Spleen (tissue), 11 donors: Measurements from ENCODE around the gene TMEM145. TPM values are rescaled to one million over a fixed set of nuclear protein-coding genes. Genes with fewer than 3 reads are reported as not detected.

Experiments
- DNase-seq: peaks from one replicate; pipeline ENCODE4 v3.0.0-alpha.2; 2020
- H3K27ac ChIP-seq, 8 donors: fragments of 200-600 bp; sonication (generic) in 7 of 8; 1 replicate in 4 of 8; 2 replicates in 4 of 8; pipeline versions ENCODE4 v1.5.0 to v1.8.0; 2016 to 2021; ENCODE audit warnings: inconsistent platforms in 4 of 8, mild to moderate bottlenecking in 4 of 8, moderate library complexity in 1 of 8
- H3K27me3 ChIP-seq, 7 donors: fragments of 200-600 bp; sonication (generic) in 6 of 7; replicated peaks in 1 of 7; 1 replicate in 4 of 7; 2 replicates in 3 of 7; pipeline versions ENCODE4 v1.5.0 to v1.8.0; 2016 to 2021; ENCODE audit warnings: inconsistent platforms in 3 of 7, mild to moderate bottlenecking in 1 of 7
- H3K36me3 ChIP-seq, 6 donors: fragments of 200-600 bp; sonication (generic) in 5 of 6; 1 replicate in 4 of 6; 2 replicates in 2 of 6; pipeline versions ENCODE4 v1.5.0 to v1.8.0; 2016 to 2021; ENCODE audit warnings: inconsistent platforms in 2 of 6
- H3K4me1 ChIP-seq, 6 donors: fragments of 200-600 bp; sonication (generic) in 5 of 6; 1 replicate in 3 of 6; 2 replicates in 3 of 6; pipeline versions ENCODE4 v1.5.0 to v1.8.0; 2016 to 2021; ENCODE audit warnings: inconsistent platforms in 3 of 6
- H3K4me3 ChIP-seq, 8 donors: fragments of 200-600 bp; sonication (generic) in 7 of 8; 1 replicate in 4 of 8; 2 replicates in 4 of 8; pipeline versions ENCODE4 v1.5.0 to v1.8.0; 2016 to 2021; ENCODE audit warnings: inconsistent platforms in 4 of 8, mild to moderate bottlenecking in 4 of 8, moderate library complexity in 2 of 8
- H3K9me3 ChIP-seq, 8 donors: fragments of 200-600 bp; sonication (generic) in 7 of 8; 1 replicate in 4 of 8; 2 replicates in 4 of 8; pipeline versions ENCODE4 v1.5.0 to v1.8.0; 2016 to 2021; ENCODE audit warnings: inconsistent platforms in 4 of 8
- CTCF ChIP-seq, 11 experiments: fragments of 200-600 bp in 7 of 11; fragments of 450-650 bp in 4 of 11; sonication (generic) in 4 of 11; IDR thresholded peaks in 8 of 11; conservative IDR thresholded peaks in 3 of 11; 1 replicate in 7 of 11; 2 replicates in 4 of 11; pipeline versions ENCODE4 v1.4.0 to v1.8.0; 2016 to 2021; ENCODE audit warnings: antibody characterized with exemption in 11 of 11, inconsistent platforms in 4 of 11, mild to moderate bottlenecking in 1 of 11
- POLR2A ChIP-seq, 3 donors: fragments of 450-650 bp; IDR thresholded peaks; one replicate each; pipeline ENCODE4 v1.5.1; 2017; ENCODE audit warnings: antibody characterized with exemption in 3 of 3, mild to moderate bottlenecking in 1 of 3
- POLR2AphosphoS5 ChIP-seq, 3 donors: sonication (generic); formaldehyde crosslinking; IDR thresholded peaks; one replicate each; pipeline ENCODE4 v1.5.1; 2017; ENCODE audit warnings: antibody characterized with exemption in 3 of 3
- WGBS, 5 donors: extraction: QIAGEN DNeasy Blood & Tissue Kit in 3 of 5; methylation state at CpG; one replicate each; pipeline versions ENCODE4 v1.1.5 to v1.1.7; 2013 to 2018; 5-methylcytosine and 5-hydroxymethylcytosine counted together
- intact Hi-C: fragments of 100-400 bp; cut with DNase I; formaldehyde crosslinking; loops from one replicate; pipeline ENCODE4 v1.15.0; 2023; ENCODE audit warnings: low total_unique reads
- polyA plus RNA-seq, 3 donors: library from polyadenylated mRNA; stranded (reverse); fragments of 200-250 nt; gene quantifications; one replicate each; pipeline ENCODE4 v1.2.1, GENCODE V29; 2013
- total RNA-seq, 7 donors: library from RNA; depleted of rRNA in 3 of 7; stranded (reverse); fragments of >200 nt in 3 of 7; fragmentation: NEBNext Ultra II Directional in 4 of 7; extraction: Animal tissue kit (Norgen Biotek cat#: 25700) in 4 of 7; gene quantifications; one replicate each; pipeline versions ENCODE4 v1.1.0 to v1.2.1, GENCODE V29; 2016 to 2021
- donor health status: healthy with polysubstance abuse.
- donor health status: DM: no; HTN: no; CAD: no; lungs with moderate emphysema.
- donor health status: DM: no; HTN: no; CAD: no.
- donor health status: Bipolar disorder and iron deficiency.
- donor health status: healthy.
- donor health status: DM: no; HTN: no; CAD: no.
- donor health status: DM: yes; HTN: yes; CAD: no.

TMEM145 gene
- total and polyA plus RNA-seq, 10 donors, result 0.13 to 2.3 (median 0.73) TPM; not detected in 1

- DNase-seq, result peak; percentile 78
- H3K27ac ChIP-seq, result peak overlapping the region; percentile 13 to 97 (median 82)
- intact Hi-C loops, result loop anchor here (5.0 kb wide), 1 partner anchor 155 kb away; the partner anchor contains the start of gene POU2F2
- H3K36me3 ChIP-seq, result peaks cover 0 to 59% (median 55%) of the 10 kb centered on the region in 6 donors
- no peaks in the 10 kb centered on the region for H3K9me3 ChIP-seq
- WGBS, 5 donors, result 93 to 97% (median 93%) methylated on average over 24 to 30 of the region's 30 CpGs
- H3K4me1 ChIP-seq, result peaks cover 24 to 76% (median 39%) of the 10 kb centered on the region in 6 donors
- H3K27me3 ChIP-seq, result no peaks in the 10 kb centered on the region
- peak overlapping the region in 1 of 8 donors; percentile 91 for H3K4me3 ChIP-seq
- TF ChIP-seq CTCF (IDR thresholded peaks at IDR 0.05 in 8 of 11, conservative IDR thresholded peaks at IDR 0.05 in 3 of 11), result no peak
- peak in 2 of 3 donors; percentile 28 to 45 for TF ChIP-seq POLR2AphosphoS5 (IDR thresholded peaks at IDR 0.05)
- TF ChIP-seq POLR2A (IDR thresholded peaks at IDR 0.05), result no peak
These were observed 25.9 kb upstream of the TMEM145 start for GRCh38 chr19:42287017-42287826.

GRCh38 chr19:42287827-42288107 is 25.3 kb upstream of the TMEM145 start:
- TF ChIP-seq POLR2A (IDR thresholded peaks at IDR 0.05) (no peak), POLR2AphosphoS5 (IDR thresholded peaks at IDR 0.05) (peak in 1 of 3 donors; percentile 33)
- H3K27ac ChIP-seq, result peak overlapping the region in 2 of 8 donors; percentile 26 to 97
- no peak overlapping the region for H3K4me3 ChIP-seq
- 93 to 97% (median 94%) methylated on average over 10 of the region's 10 CpGs for WGBS, 5 donors
- H3K9me3 ChIP-seq, result no peaks in the 10 kb centered on the region
- intact Hi-C loops, result loop anchor here (5.0 kb wide), 1 partner anchor 155 kb away; the partner anchor contains the start of gene POU2F2
- no peaks in the 10 kb centered on the region for H3K27me3 ChIP-seq
- DNase-seq, result peak; percentile 77
- H3K36me3 ChIP-seq, result peaks cover 0 to 64% (median 61%) of the 10 kb centered on the region in 6 donors
- H3K4me1 ChIP-seq, result peaks cover 19 to 70% (median 34%) of the 10 kb centered on the region in 6 donors

- no peak for DNase-seq
- Histone ChIP-seq H3K4me3 (no peak overlapping the region), H3K36me3 (peaks cover 0 to 70% (median 67%) of the 10 kb centered on the region in 6 donors), H3K27ac (peak overlapping the region in 3 of 8 donors; percentile 2 to 26 (median 7)), H3K4me1 (peaks cover 13 to 64% (median 28%) of the 10 kb centered on the region in 6 donors), H3K9me3 (no peaks in the 10 kb centered on the region), H3K27me3 (no peaks in the 10 kb centered on the region)
- WGBS, 5 donors, result 65 to 96% (median 79%) methylated on average over 2 to 4 of the region's 4 CpGs
- TF ChIP-seq CTCF (IDR thresholded peaks at IDR 0.05 in 8 of 11, conservative IDR thresholded peaks at IDR 0.05 in 3 of 11) (no peak), POLR2AphosphoS5 (IDR thresholded peaks at IDR 0.05) (no peak), POLR2A (IDR thresholded peaks at IDR 0.05) (no peak)
- intact Hi-C loops, result loop anchor here (5.0 kb wide), 1 partner anchor 156 kb away; the partner anchor contains the start of gene POU2F2
These were observed 24.7 kb upstream of the TMEM145 start for GRCh38 chr19:42288387-42288786.

- intact Hi-C loops, result loop anchor here (5.0 kb wide), 1 partner anchor 157 kb away; the partner anchor contains the start of gene POU2F2
- Histone ChIP-seq H3K27me3 (no peaks in the 10 kb centered on the region), H3K4me3 (no peak overlapping the region), H3K27ac (peak overlapping the region in 1 of 8 donors; percentile 26), H3K9me3 (no peaks in the 10 kb centered on the region), H3K36me3 (peaks cover 0 to 77% (median 73%) of the 10 kb centered on the region in 6 donors), H3K4me1 (peaks cover 13 to 62% (median 26%) of the 10 kb centered on the region in 6 donors)
- 85 to 93% (median 92%) methylated on average over 9 to 22 of the region's 22 CpGs; no CpG with 5 or more reads in 1 of the 5 donors for WGBS, 5 donors
- DNase-seq, result no peak
- TF ChIP-seq CTCF (IDR thresholded peaks at IDR 0.05 in 8 of 11, conservative IDR thresholded peaks at IDR 0.05 in 3 of 11) (no peak), POLR2A (IDR thresholded peaks at IDR 0.05) (no peak), POLR2AphosphoS5 (IDR thresholded peaks at IDR 0.05) (peak in 2 of 3 donors; percentile 14 to 39)
These were observed 24.1 kb upstream of the TMEM145 start for GRCh38 chr19:42288881-42289555.
